ENCODE measurements around the gene GRIN2A.

The GRIN2A gene

GRCh38 chr16:9723136-9723535 lies 459.1 kb downstream of the GRIN2A start:
- Histone ChIP-seq H3K4me3 (ENCODE audit: control insufficient read depth in 1 of 7, extremely low read depth in 1 of 7, insufficient read depth in 4 of 7, low read depth in 2 of 7, low read length in 6 of 7) (no peak overlapping the region), H3K36me3 (ENCODE audit: control insufficient read depth in 4 of 4, insufficient read depth in 4 of 4, low read length in 3 of 4) (no peaks in the 10 kb centered on the region), H3K9me3 (ENCODE audit: control extremely low read depth in 1 of 5, control insufficient read depth in 4 of 5, insufficient read depth in 2 of 5, low read depth in 1 of 5, low read length in 4 of 5) (no peaks in the 10 kb centered on the region), H3K27ac (ENCODE audit: insufficient read depth in 1 of 2, low read depth in 1 of 2, low read length in 2 of 2, poor library complexity in 1 of 2, severe bottlenecking in 2 of 2) (no peak overlapping the region), H3K27me3 (replicated peaks in 2 of 5; ENCODE audit: control insufficient read depth in 4 of 5, insufficient read depth in 5 of 5, low read length in 4 of 5) (no peaks in the 10 kb centered on the region), H3K4me1 (ENCODE audit: control extremely low read depth in 1 of 4, control insufficient read depth in 4 of 4, insufficient read depth in 4 of 4, low read length in 3 of 4) (no peaks in the 10 kb centered on the region)
- CTCF ChIA-PET: no interaction called here
- DNase-seq: no peak
- POLR2A ChIA-PET: no interaction called here

- Histone ChIP-seq H3K36me3 (ENCODE audit: control insufficient read depth in 4 of 4, insufficient read depth in 4 of 4, low read length in 3 of 4) (no peaks in the 10 kb centered on the region), H3K27ac (ENCODE audit: insufficient read depth in 1 of 2, low read depth in 1 of 2, low read length in 2 of 2, poor library complexity in 1 of 2, severe bottlenecking in 2 of 2) (no peak overlapping the region), H3K4me1 (ENCODE audit: control extremely low read depth in 1 of 4, control insufficient read depth in 4 of 4, insufficient read depth in 4 of 4, low read length in 3 of 4) (no peaks in the 10 kb centered on the region), H3K27me3 (replicated peaks in 2 of 5; ENCODE audit: control insufficient read depth in 4 of 5, insufficient read depth in 5 of 5, low read length in 4 of 5) (no peaks in the 10 kb centered on the region), H3K4me3 (ENCODE audit: control insufficient read depth in 1 of 7, extremely low read depth in 1 of 7, insufficient read depth in 4 of 7, low read depth in 2 of 7, low read length in 6 of 7) (no peak overlapping the region), H3K9me3 (ENCODE audit: control extremely low read depth in 1 of 5, control insufficient read depth in 4 of 5, insufficient read depth in 2 of 5, low read depth in 1 of 5, low read length in 4 of 5) (no peaks in the 10 kb centered on the region)
- CTCF ChIA-PET: no interaction called here
- WGBS (ENCODE audit: insufficient coverage): 88% methylated on average over 6 of the region's 6 CpGs
- DNase-seq: no peak
- POLR2A ChIA-PET: no interaction called here
These were observed 468.3 kb downstream of the GRIN2A start for GRCh38 chr16:9713907-9714306.

GRCh38 chr16:9713156-9713555 lies 469.1 kb downstream of the GRIN2A start:
- DNase-seq: no peak
- Histone ChIP-seq H3K27me3 (replicated peaks in 2 of 5; ENCODE audit: control insufficient read depth in 4 of 5, insufficient read depth in 5 of 5, low read length in 4 of 5) (no peaks in the 10 kb centered on the region), H3K27ac (ENCODE audit: insufficient read depth in 1 of 2, low read depth in 1 of 2, low read length in 2 of 2, poor library complexity in 1 of 2, severe bottlenecking in 2 of 2) (no peak overlapping the region), H3K9me3 (ENCODE audit: control extremely low read depth in 1 of 5, control insufficient read depth in 4 of 5, insufficient read depth in 2 of 5, low read depth in 1 of 5, low read length in 4 of 5) (no peaks in the 10 kb centered on the region), H3K4me1 (ENCODE audit: control extremely low read depth in 1 of 4, control insufficient read depth in 4 of 4, insufficient read depth in 4 of 4, low read length in 3 of 4) (no peaks in the 10 kb centered on the region), H3K36me3 (ENCODE audit: control insufficient read depth in 4 of 4, insufficient read depth in 4 of 4, low read length in 3 of 4) (no peaks in the 10 kb centered on the region), H3K4me3 (ENCODE audit: control insufficient read depth in 1 of 7, extremely low read depth in 1 of 7, insufficient read depth in 4 of 7, low read depth in 2 of 7, low read length in 6 of 7) (no peak overlapping the region)
- WGBS (ENCODE audit: insufficient coverage): 75% methylated on average over 1 of the region's 1 CpG
- ChIA-PET POLR2A (no interaction called here), CTCF (no interaction called here)

GRCh38 chr16:9708972-9709620 lies 473.1 kb downstream of the GRIN2A start:
- no peak for DNase-seq
- H3K4me1 ChIP-seq (ENCODE audit: control extremely low read depth in 1 of 4, control insufficient read depth in 4 of 4, insufficient read depth in 4 of 4, low read length in 3 of 4): no peaks in the 10 kb centered on the region
- no peaks in the 10 kb centered on the region for H3K27me3 ChIP-seq (replicated peaks in 2 of 5; ENCODE audit: control insufficient read depth in 4 of 5, insufficient read depth in 5 of 5, low read length in 4 of 5)
- POLR2A ChIA-PET: no interaction called here
- H3K9me3 ChIP-seq (ENCODE audit: control extremely low read depth in 1 of 5, control insufficient read depth in 4 of 5, insufficient read depth in 2 of 5, low read depth in 1 of 5, low read length in 4 of 5): no peaks in the 10 kb centered on the region
- CTCF ChIA-PET: no interaction called here
- 70% methylated on average over 2 of the region's 5 CpGs for WGBS (ENCODE audit: insufficient coverage)
- H3K27ac ChIP-seq (ENCODE audit: insufficient read depth in 1 of 2, low read depth in 1 of 2, low read length in 2 of 2, poor library complexity in 1 of 2, severe bottlenecking in 2 of 2): no peak overlapping the region
- H3K4me3 ChIP-seq (ENCODE audit: control insufficient read depth in 1 of 7, extremely low read depth in 1 of 7, insufficient read depth in 4 of 7, low read depth in 2 of 7, low read length in 6 of 7): no peak overlapping the region
- no peaks in the 10 kb centered on the region for H3K36me3 ChIP-seq (ENCODE audit: control insufficient read depth in 4 of 4, insufficient read depth in 4 of 4, low read length in 3 of 4)

- H3K4me1 ChIP-seq (ENCODE audit: control extremely low read depth in 1 of 4, control insufficient read depth in 4 of 4, insufficient read depth in 4 of 4, low read length in 3 of 4): no peaks in the 10 kb centered on the region
- POLR2A ChIA-PET: no interaction called here
- H3K4me3 ChIP-seq (ENCODE audit: control insufficient read depth in 1 of 7, extremely low read depth in 1 of 7, insufficient read depth in 4 of 7, low read depth in 2 of 7, low read length in 6 of 7): no peak overlapping the region
- no peak overlapping the region for H3K27ac ChIP-seq (ENCODE audit: insufficient read depth in 1 of 2, low read depth in 1 of 2, low read length in 2 of 2, poor library complexity in 1 of 2, severe bottlenecking in 2 of 2)
- no peaks in the 10 kb centered on the region for H3K27me3 ChIP-seq (replicated peaks in 2 of 5; ENCODE audit: control insufficient read depth in 4 of 5, insufficient read depth in 5 of 5, low read length in 4 of 5)
- WGBS (ENCODE audit: insufficient coverage): 78% methylated on average over 5 of the region's 6 CpGs
- no peak for DNase-seq
- no peaks in the 10 kb centered on the region for H3K9me3 ChIP-seq (ENCODE audit: control extremely low read depth in 1 of 5, control insufficient read depth in 4 of 5, insufficient read depth in 2 of 5, low read depth in 1 of 5, low read length in 4 of 5)
- CTCF ChIA-PET: interaction anchor here (1.0 kb wide), 1 partner anchor 9 kb away, joined by 3 read pairs; no protein-coding TSS in a partner anchor
- no peaks in the 10 kb centered on the region for H3K36me3 ChIP-seq (ENCODE audit: control insufficient read depth in 4 of 4, insufficient read depth in 4 of 4, low read length in 3 of 4)
These were observed 475.9 kb downstream of the GRIN2A start for GRCh38 chr16:9706217-9706836.

- ChIA-PET CTCF (no interaction called here), POLR2A (no interaction called here)
- WGBS (ENCODE audit: insufficient coverage): 100% methylated on average over 1 of the region's 1 CpG
- H3K4me3 ChIP-seq (ENCODE audit: control insufficient read depth in 1 of 7, extremely low read depth in 1 of 7, insufficient read depth in 4 of 7, low read depth in 2 of 7, low read length in 6 of 7): no peak overlapping the region
- no peaks in the 10 kb centered on the region for H3K36me3 ChIP-seq (ENCODE audit: control insufficient read depth in 4 of 4, insufficient read depth in 4 of 4, low read length in 3 of 4)
- no peak for DNase-seq
- H3K9me3 ChIP-seq (ENCODE audit: control extremely low read depth in 1 of 5, control insufficient read depth in 4 of 5, insufficient read depth in 2 of 5, low read depth in 1 of 5, low read length in 4 of 5): no peaks in the 10 kb centered on the region
- no peaks in the 10 kb centered on the region for H3K4me1 ChIP-seq (ENCODE audit: control extremely low read depth in 1 of 4, control insufficient read depth in 4 of 4, insufficient read depth in 4 of 4, low read length in 3 of 4)
- H3K27ac ChIP-seq (ENCODE audit: insufficient read depth in 1 of 2, low read depth in 1 of 2, low read length in 2 of 2, poor library complexity in 1 of 2, severe bottlenecking in 2 of 2): no peak overlapping the region
- no peaks in the 10 kb centered on the region for H3K27me3 ChIP-seq (replicated peaks in 2 of 5; ENCODE audit: control insufficient read depth in 4 of 5, insufficient read depth in 5 of 5, low read length in 4 of 5)
These were observed 478.5 kb downstream of the GRIN2A start for GRCh38 chr16:9703731-9704130.

Data from common myeloid progenitor, CD34-positive (primary cell).